GM21515 (cell line): Measurements from ENCODE around the gene FLYWCH1.

Experiments
- ATAC-seq: cut with Tn5 transposase; IDR thresholded peaks from one replicate; pipeline ENCODE4 v1.9.1; 2021; ENCODE audit not compliant: unreplicated experiment

FLYWCH1 gene

GRCh38 chr16:2967721-2968161 is 56.0 kb downstream of the FLYWCH1 start:
- no peak for ATAC-seq

- ATAC-seq, result no peak
Measured at GRCh38 chr16:2968368-2968737, 56.6 kb downstream of the FLYWCH1 start.

- ATAC-seq, result peak; percentile 62
Measured at GRCh38 chr16:2968738-2969544, 57.2 kb downstream of the FLYWCH1 start, which contains the start of gene PAQR4. PAQR4 (plus strand) TSS chr16:2969348; CDS start chr16:2969675, 327 bp downstream.

GRCh38 chr16:2969545-2970521 is 58.1 kb downstream of the FLYWCH1 start:
- peak; percentile 3 for ATAC-seq

- ATAC-seq, result no peak
Measured at GRCh38 chr16:2970563-2970962, 58.8 kb downstream of the FLYWCH1 start.

GRCh38 chr16:2971134-2971984 is 59.6 kb downstream of the FLYWCH1 start:
- no peak for ATAC-seq

- ATAC-seq, result no peak
Measured at GRCh38 chr16:2971985-2972784, 60.5 kb downstream of the FLYWCH1 start.

GRCh38 chr16:2973093-2973492 is 61.4 kb downstream of the FLYWCH1 start:
- ATAC-seq, result no peak

- no peak for ATAC-seq
Measured at GRCh38 chr16:2973605-2974318, 62.0 kb downstream of the FLYWCH1 start.

GRCh38 chr16:2974319-2975056 is 62.8 kb downstream of the FLYWCH1 start:
- ATAC-seq, result no peak

- ATAC-seq, result no peak
Measured at GRCh38 chr16:2975161-2975795, 63.5 kb downstream of the FLYWCH1 start.

- no peak for ATAC-seq
Measured at GRCh38 chr16:2976201-2976600, 64.5 kb downstream of the FLYWCH1 start.

GRCh38 chr16:2976673-2977072 is 64.9 kb downstream of the FLYWCH1 start:
- no peak for ATAC-seq

- no peak for ATAC-seq
Measured at GRCh38 chr16:2977440-2977839, 65.7 kb downstream of the FLYWCH1 start.

GRCh38 chr16:2979669-2980226 is 68.0 kb downstream of the FLYWCH1 start:
- ATAC-seq, result no peak

GRCh38 chr16:2980227-2981176 is 68.8 kb downstream of the FLYWCH1 start, which contains the start of gene PKMYT1:
PKMYT1 (minus strand) TSS chr16:2980446; CDS start chr16:2979657, 789 bp downstream.
- ATAC-seq, result peak; percentile 68
